ENCODE results near the gene ACP4.

DNA sequence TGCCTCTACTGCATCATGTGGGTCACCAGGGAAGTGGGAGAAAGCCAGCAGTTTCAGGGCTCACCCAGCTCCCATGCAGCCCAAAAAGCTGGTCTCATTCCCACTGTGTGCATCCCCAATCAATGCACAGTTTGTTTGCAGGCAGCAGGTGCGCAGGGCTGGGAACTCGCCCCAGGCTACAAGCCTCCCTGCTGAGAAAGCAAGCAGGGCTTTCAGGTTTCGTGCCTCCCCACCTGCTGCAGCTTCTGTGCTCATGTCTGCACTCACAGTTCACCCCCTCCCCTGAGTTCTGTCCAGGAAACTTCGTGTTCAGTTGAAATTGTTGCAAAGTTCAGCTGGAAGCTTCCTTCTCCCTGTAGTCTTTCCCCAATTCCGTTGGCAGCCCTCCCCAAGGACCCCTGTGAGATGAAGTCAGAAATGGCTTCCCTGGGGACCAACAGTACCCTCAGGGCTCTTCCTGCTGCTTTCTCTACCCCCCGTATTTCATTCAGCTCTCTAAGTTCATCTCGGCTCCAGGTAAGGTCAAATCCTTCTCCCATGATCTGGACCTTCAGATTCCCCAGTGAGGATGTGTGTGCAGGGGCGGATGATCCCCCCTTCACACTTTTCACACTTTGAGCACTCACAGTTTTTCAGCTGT lies 54.2 kb downstream of the ACP4 start:
- TF ChIP-seq, protein P1, sequence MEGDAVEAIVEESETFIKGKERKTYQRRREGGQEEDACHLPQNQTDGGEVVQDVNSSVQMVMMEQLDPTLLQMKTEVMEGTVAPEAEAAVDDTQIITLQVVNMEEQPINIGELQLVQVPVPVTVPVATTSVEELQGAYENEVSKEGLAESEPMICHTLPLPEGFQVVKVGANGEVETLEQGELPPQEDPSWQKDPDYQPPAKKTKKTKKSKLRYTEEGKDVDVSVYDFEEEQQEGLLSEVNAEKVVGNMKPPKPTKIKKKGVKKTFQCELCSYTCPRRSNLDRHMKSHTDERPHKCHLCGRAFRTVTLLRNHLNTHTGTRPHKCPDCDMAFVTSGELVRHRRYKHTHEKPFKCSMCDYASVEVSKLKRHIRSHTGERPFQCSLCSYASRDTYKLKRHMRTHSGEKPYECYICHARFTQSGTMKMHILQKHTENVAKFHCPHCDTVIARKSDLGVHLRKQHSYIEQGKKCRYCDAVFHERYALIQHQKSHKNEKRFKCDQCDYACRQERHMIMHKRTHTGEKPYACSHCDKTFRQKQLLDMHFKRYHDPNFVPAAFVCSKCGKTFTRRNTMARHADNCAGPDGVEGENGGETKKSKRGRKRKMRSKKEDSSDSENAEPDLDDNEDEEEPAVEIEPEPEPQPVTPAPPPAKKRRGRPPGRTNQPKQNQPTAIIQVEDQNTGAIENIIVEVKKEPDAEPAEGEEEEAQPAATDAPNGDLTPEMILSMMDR (IDR thresholded peaks at IDR 0.05; ENCODE audit: poor library complexity), result no peak
- TF ChIP-seq EZH2phosphoT487 (IDR thresholded peaks at IDR 0.05; ENCODE audit: low read depth, severe bottlenecking, unreplicated experiment), result no peak

All from hepatocyte (in vitro differentiated cells).